ENCODE data around the gene SEMA3F. TPM values are rescaled to one million over a fixed set of nuclear protein-coding genes. Genes with fewer than 3 reads are reported as not detected.

Gene SEMA3F
- total RNA-seq, 2 experiments from 2014 or later: 0.15 TPM; not detected in 1

GRCh38 chr3:50164481-50164880, 9.4 kb downstream of the SEMA3F start:
- Mint-ChIP-seq H3K27ac (no peak overlapping the region), H3K9me3 (no peaks in the 10 kb centered on the region), H3K27me3 (no peaks in the 10 kb centered on the region), H3K4me3 (no peak overlapping the region), H3K36me3 (ENCODE audit: low read depth) (no peaks in the 10 kb centered on the region), H3K4me1 (no peaks in the 10 kb centered on the region)
- no peak for DNase-seq
- ChIA-PET CTCF (no interaction called here), POLR2A (no interaction called here)

GRCh38 chr3:50164984-50165909, 10.1 kb downstream of the SEMA3F start:
- H3K9me3 Mint-ChIP-seq: no peaks in the 10 kb centered on the region
- no peak for DNase-seq
- H3K4me1 Mint-ChIP-seq: no peaks in the 10 kb centered on the region
- H3K27me3 Mint-ChIP-seq: no peaks in the 10 kb centered on the region
- POLR2A ChIA-PET: interaction anchor here (0.7 kb wide), 3 partner anchors 9 to 31 kb away, joined by 3 to 4 read pairs (median 3); no protein-coding TSS in a partner anchor
- CTCF ChIA-PET: no interaction called here
- no peak overlapping the region for H3K4me3 Mint-ChIP-seq
- H3K27ac Mint-ChIP-seq: no peak overlapping the region
- no peaks in the 10 kb centered on the region for H3K36me3 Mint-ChIP-seq (ENCODE audit: low read depth)

- no peak overlapping the region for H3K4me3 Mint-ChIP-seq
Observed at GRCh38 chr3:50165910-50166538, 10.9 kb downstream of the SEMA3F start.

GRCh38 chr3:50166620-50167019, 11.5 kb downstream of the SEMA3F start:
- H3K9me3 Mint-ChIP-seq: no peaks in the 10 kb centered on the region
- ChIA-PET POLR2A (no interaction called here), CTCF (no interaction called here)

More at GRCh38 chr3:50165910-50166538, 10.9 kb downstream of the SEMA3F start:
- Mint-ChIP-seq H3K4me1 (no peaks in the 10 kb centered on the region), H3K27me3 (no peaks in the 10 kb centered on the region), H3K27ac (no peak overlapping the region), H3K36me3 (ENCODE audit: low read depth) (no peaks in the 10 kb centered on the region), H3K9me3 (no peaks in the 10 kb centered on the region)
- DNase-seq: no peak
- CTCF ChIA-PET: no interaction called here
- POLR2A ChIA-PET: interaction anchor here (0.7 kb wide), 1 partner anchor 10 kb away, joined by 3 read pairs; no protein-coding TSS in a partner anchor

GRCh38 chr3:50167069-50167840, 12.1 kb downstream of the SEMA3F start:
- Mint-ChIP-seq H3K27me3 (no peaks in the 10 kb centered on the region), H3K36me3 (ENCODE audit: low read depth) (no peaks in the 10 kb centered on the region), H3K4me1 (no peaks in the 10 kb centered on the region), H3K27ac (no peak overlapping the region), H3K9me3 (no peaks in the 10 kb centered on the region), H3K4me3 (no peak overlapping the region)
- no peak for DNase-seq
- CTCF ChIA-PET: no interaction called here
- POLR2A ChIA-PET: no interaction called here

More at GRCh38 chr3:50166620-50167019, 11.5 kb downstream of the SEMA3F start:
- no peaks in the 10 kb centered on the region for H3K36me3 Mint-ChIP-seq (ENCODE audit: low read depth)
- no peaks in the 10 kb centered on the region for H3K27me3 Mint-ChIP-seq
- H3K4me1 Mint-ChIP-seq: no peaks in the 10 kb centered on the region
- DNase-seq: no peak
- H3K27ac Mint-ChIP-seq: no peak overlapping the region
- H3K4me3 Mint-ChIP-seq: no peak overlapping the region

- CTCF ChIA-PET: no interaction called here
- POLR2A ChIA-PET: no interaction called here
- Mint-ChIP-seq H3K4me3 (no peak overlapping the region), H3K36me3 (ENCODE audit: low read depth) (no peaks in the 10 kb centered on the region), H3K4me1 (no peaks in the 10 kb centered on the region), H3K9me3 (no peaks in the 10 kb centered on the region), H3K27me3 (no peaks in the 10 kb centered on the region), H3K27ac (no peak overlapping the region)
- no peak for DNase-seq
Observed at GRCh38 chr3:50167841-50168209, 12.7 kb downstream of the SEMA3F start.

GRCh38 chr3:50168388-50168787, 13.3 kb downstream of the SEMA3F start:
- Mint-ChIP-seq H3K27ac (no peak overlapping the region), H3K9me3 (no peaks in the 10 kb centered on the region), H3K4me3 (no peak overlapping the region), H3K4me1 (no peaks in the 10 kb centered on the region), H3K27me3 (no peaks in the 10 kb centered on the region), H3K36me3 (ENCODE audit: low read depth) (no peaks in the 10 kb centered on the region)
- CTCF ChIA-PET: no interaction called here
- POLR2A ChIA-PET: no interaction called here
- DNase-seq: no peak

GRCh38 chr3:50168791-50169190, 13.7 kb downstream of the SEMA3F start:
- H3K9me3 Mint-ChIP-seq: no peaks in the 10 kb centered on the region
- CTCF ChIA-PET: no interaction called here
- H3K27ac Mint-ChIP-seq: no peak overlapping the region

GRCh38 chr3:50169232-50169832, 14.2 kb downstream of the SEMA3F start:
- POLR2A ChIA-PET: no interaction called here
- Mint-ChIP-seq H3K4me3 (no peak overlapping the region), H3K27me3 (no peaks in the 10 kb centered on the region), H3K27ac (no peak overlapping the region), H3K36me3 (ENCODE audit: low read depth) (no peaks in the 10 kb centered on the region), H3K9me3 (no peaks in the 10 kb centered on the region), H3K4me1 (peaks cover 4% of the 10 kb centered on the region)
- CTCF ChIA-PET: no interaction called here
- DNase-seq: no peak

More at GRCh38 chr3:50168791-50169190, 13.7 kb downstream of the SEMA3F start:
- Mint-ChIP-seq H3K27me3 (no peaks in the 10 kb centered on the region), H3K36me3 (ENCODE audit: low read depth) (no peaks in the 10 kb centered on the region), H3K4me1 (peaks cover 2% of the 10 kb centered on the region), H3K4me3 (no peak overlapping the region)
- POLR2A ChIA-PET: no interaction called here
- no peak for DNase-seq

GRCh38 chr3:50169858-50170257, 14.7 kb downstream of the SEMA3F start:
- ChIA-PET CTCF (interaction anchor here (1.1 kb wide), 1 partner anchor 9 kb away, joined by 4 read pairs; no protein-coding TSS in a partner anchor), POLR2A (no interaction called here)
- H3K9me3 Mint-ChIP-seq: no peaks in the 10 kb centered on the region
- H3K27me3 Mint-ChIP-seq: no peaks in the 10 kb centered on the region
- DNase-seq: no peak
- no peak overlapping the region for H3K4me3 Mint-ChIP-seq
- peaks cover 4% of the 10 kb centered on the region for H3K4me1 Mint-ChIP-seq
- H3K27ac Mint-ChIP-seq: no peak overlapping the region
- H3K36me3 Mint-ChIP-seq (ENCODE audit: low read depth): no peaks in the 10 kb centered on the region

GRCh38 chr3:50170689-50171088, 15.6 kb downstream of the SEMA3F start:
- H3K4me3 Mint-ChIP-seq: no peak overlapping the region
- ChIA-PET POLR2A (no interaction called here), CTCF (interaction anchor here (0.8 to 1.1 kb wide), 2 partner anchors 8 to 24 kb away, joined by 3 to 4 read pairs; no protein-coding TSS in a partner anchor)
- no peak overlapping the region for H3K27ac Mint-ChIP-seq
- no peaks in the 10 kb centered on the region for H3K9me3 Mint-ChIP-seq
- H3K36me3 Mint-ChIP-seq (ENCODE audit: low read depth): no peaks in the 10 kb centered on the region
- no peaks in the 10 kb centered on the region for H3K27me3 Mint-ChIP-seq
- peaks cover 4% of the 10 kb centered on the region for H3K4me1 Mint-ChIP-seq
- DNase-seq: peak; percentile 24

- CTCF ChIA-PET: no interaction called here
- Mint-ChIP-seq H3K9me3 (no peaks in the 10 kb centered on the region), H3K27me3 (no peaks in the 10 kb centered on the region), H3K27ac (no peak overlapping the region), H3K36me3 (ENCODE audit: low read depth) (no peaks in the 10 kb centered on the region), H3K4me3 (no peak overlapping the region), H3K4me1 (peaks cover 4% of the 10 kb centered on the region)
- POLR2A ChIA-PET: no interaction called here
- DNase-seq: no peak
Observed at GRCh38 chr3:50171540-50172301, 16.6 kb downstream of the SEMA3F start.

Data from activated CD4-positive, alpha-beta memory T cell treated with anti-CD3 and anti-CD28 coated beads, Interleukin-2, amount 10 ng/mL, durations not matched to agents 7 days and 5 days (primary cell).